HEK293T (cell line): ENCODE measurements around the gene TMEM72.

Source experiments
- BHLHE40 ChIP-seq: fragments of 450-650 bp; IDR thresholded peaks from 2 replicates; pipeline ENCODE4 v1.6.1; 2016; ENCODE audit warnings: mild to moderate bottlenecking, moderate library complexity, borderline replicate concordance
- FOXM1 ChIP-seq: fragments of 450-650 bp; IDR thresholded peaks from 2 replicates; pipeline ENCODE4 v1.6.1; 2017; ENCODE audit warnings: mild to moderate bottlenecking, borderline replicate concordance
- HDGF ChIP-seq: fragments of 450-650 bp; IDR thresholded peaks from 2 replicates; pipeline ENCODE4 v1.6.1; 2017; ENCODE audit warnings: antibody characterized with exemption, borderline replicate concordance
- SP1 ChIP-seq: fragments of 450-650 bp; IDR thresholded peaks from 2 replicates; pipeline ENCODE4 v1.6.1; 2017
- SUZ12 ChIP-seq: fragments of 450-650 bp; IDR thresholded peaks from 2 replicates; pipeline ENCODE4 v1.6.1; 2016; ENCODE audit warnings: mild to moderate bottlenecking
- TARDBP ChIP-seq: fragments of 450-650 bp; IDR thresholded peaks from 2 replicates; pipeline ENCODE4 v1.6.1; 2016
- ZNF384 ChIP-seq: fragments of 450-650 bp; IDR thresholded peaks from 2 replicates; pipeline ENCODE4 v1.6.1; 2016

- no peak for TF ChIP-seq SUZ12
- no peak for TF ChIP-seq ZNF384
- TF ChIP-seq SP1: no peak
- no peak for TF ChIP-seq TARDBP
- TF ChIP-seq FOXM1: no peak
- no peak for TF ChIP-seq HDGF
- no peak for TF ChIP-seq BHLHE40
Measured at GRCh38 chr10:44894691-44895090, 16.4 kb upstream of the TMEM72 start.
